ENCODE data around the gene CYB5A.

Gene CYB5A

GRCh38 chr18:74277296-74277695, 14.5 kb downstream of the CYB5A start:
- no peak for DNase-seq (ENCODE audit: low spot score)

DNA sequence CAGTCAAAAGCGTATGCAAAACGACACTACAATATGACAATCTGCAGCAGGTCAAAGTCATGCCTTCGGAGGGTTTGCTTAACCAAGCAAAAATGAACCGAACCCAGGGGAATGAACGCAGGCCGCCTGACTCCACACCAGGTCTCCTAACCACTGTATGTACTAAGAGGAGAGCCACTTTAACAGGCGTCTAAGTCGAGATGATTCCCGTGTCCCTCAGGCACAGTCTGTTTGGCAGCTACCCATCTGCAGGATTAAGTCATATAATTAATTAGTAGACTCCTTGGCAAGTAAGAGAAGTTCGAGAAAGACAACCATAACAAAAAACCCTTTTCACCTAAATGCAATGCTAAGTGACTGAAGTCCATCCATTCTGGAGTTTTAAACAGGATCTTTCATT, 15.2 kb downstream of the CYB5A start:
- no peak for DNase-seq (ENCODE audit: low spot score)

DNA sequence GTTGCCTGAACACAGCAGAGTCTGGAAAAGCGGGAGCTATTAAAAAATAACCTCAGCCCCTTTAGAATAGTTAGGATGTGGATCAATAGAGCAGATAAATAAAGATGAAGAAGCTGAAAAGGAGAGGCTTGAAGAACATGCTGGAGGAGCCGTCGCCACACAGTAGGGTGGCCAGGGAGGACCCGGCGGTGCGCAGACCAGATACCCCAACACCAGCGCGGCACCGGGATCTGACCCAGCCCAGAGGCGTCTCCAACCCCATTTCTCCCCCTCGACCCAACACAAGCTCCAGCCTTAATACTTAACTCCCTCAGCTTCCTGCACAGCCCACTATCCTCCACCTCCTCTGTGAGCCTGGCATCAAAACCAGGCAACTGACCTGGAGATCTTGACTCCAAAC, 16.0 kb downstream of the CYB5A start:
- DNase-seq (ENCODE audit: low spot score): no peak

DNA sequence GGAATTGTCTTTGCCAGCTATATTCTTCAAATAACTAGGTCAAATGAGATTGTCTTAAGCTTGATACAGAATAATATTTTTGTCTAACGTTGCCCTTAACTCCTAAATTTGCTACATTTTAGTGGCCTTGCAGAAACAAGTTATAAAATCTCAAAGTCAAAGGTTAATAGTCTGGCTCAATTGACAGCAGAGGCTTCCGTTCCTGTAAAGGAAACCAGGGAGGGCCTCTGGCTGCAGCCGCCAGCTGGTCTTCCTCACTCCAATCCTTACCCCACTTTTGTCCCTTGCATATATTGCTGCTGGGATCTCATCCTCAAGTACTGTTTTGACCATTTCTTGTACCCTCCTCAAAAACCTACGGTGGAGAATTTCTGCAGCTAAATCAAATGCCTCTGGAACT, 17.1 kb downstream of the CYB5A start:
- DNase-seq (ENCODE audit: low spot score): no peak

GRCh38 chr18:74273394-74273793, 18.4 kb downstream of the CYB5A start:
- DNase-seq (ENCODE audit: low spot score): no peak

- DNase-seq (ENCODE audit: low spot score): no peak
Measured at GRCh38 chr18:74271635-74272034, 20.1 kb downstream of the CYB5A start.

DNA sequence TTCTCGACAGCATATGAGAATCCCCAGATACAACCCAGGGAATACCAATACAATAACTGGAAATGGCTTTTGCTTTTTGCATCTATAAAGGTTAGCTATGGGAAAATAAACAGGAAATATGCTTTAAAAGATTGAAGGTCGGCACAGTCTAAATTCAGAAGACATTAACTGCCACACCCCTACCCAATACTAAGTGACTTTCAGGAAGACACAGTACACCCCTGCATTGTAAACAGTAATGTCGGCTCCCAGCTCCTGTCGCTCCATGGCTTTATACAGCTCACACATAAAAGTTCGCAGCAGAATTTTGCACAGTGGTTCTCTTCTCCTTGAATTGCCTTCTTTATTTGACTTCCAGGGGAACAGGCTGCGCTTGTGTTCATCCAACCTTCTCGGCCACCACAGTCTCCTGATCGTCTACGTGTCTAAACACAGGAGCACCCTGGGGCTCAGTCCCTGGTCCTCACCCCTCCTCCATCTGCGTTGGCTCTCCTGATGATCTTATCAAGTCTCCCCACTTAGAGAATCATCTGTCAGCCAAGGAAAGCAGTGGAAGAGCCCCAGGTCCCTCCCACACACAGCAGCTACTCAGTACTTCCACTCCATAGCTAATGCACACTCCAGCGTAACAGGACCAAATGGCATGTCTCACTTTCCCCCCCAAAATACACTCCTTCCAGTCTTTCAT, 22.7 kb downstream of the CYB5A start:
- no peak for DNase-seq (ENCODE audit: low spot score)

- no peak for DNase-seq (ENCODE audit: low spot score)
Measured at GRCh38 chr18:74268175-74268574, 23.6 kb downstream of the CYB5A start.

- DNase-seq (ENCODE audit: low spot score): no peak
Measured at GRCh38 chr18:74266161-74266560, 25.6 kb downstream of the CYB5A start.

DNA sequence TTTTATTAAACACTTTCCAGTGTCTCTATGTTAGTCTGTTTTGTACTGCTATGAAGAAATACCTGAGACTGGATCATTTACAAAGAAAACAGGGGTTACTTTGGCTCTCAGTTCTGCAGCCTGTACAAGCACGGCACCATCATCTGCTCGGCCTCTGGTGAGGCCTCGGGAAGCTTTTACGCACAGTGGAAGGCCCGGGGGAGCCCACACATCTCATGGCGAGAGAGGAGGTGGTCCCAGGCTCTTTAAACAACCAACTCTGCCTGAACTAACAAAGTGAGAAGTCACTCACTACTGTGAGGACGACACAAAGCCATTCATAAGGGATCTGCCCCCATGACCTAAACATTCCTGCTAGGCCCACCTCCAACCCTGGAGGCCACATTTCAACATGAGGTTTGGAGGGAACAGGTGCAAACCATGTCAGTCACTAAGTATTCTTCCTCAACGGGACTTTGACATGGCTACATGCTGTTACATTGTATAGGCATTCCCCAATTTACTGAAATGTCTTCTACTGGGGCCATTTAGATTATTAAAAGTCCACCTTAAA, 26.1 kb downstream of the CYB5A start:
- no peak for DNase-seq (ENCODE audit: low spot score)

GRCh38 chr18:74264303-74265020, 27.3 kb downstream of the CYB5A start:
- no peak for DNase-seq (ENCODE audit: low spot score)

- no peak for DNase-seq (ENCODE audit: low spot score)
Measured at GRCh38 chr18:74261053-74261713, 30.6 kb downstream of the CYB5A start.

DNA sequence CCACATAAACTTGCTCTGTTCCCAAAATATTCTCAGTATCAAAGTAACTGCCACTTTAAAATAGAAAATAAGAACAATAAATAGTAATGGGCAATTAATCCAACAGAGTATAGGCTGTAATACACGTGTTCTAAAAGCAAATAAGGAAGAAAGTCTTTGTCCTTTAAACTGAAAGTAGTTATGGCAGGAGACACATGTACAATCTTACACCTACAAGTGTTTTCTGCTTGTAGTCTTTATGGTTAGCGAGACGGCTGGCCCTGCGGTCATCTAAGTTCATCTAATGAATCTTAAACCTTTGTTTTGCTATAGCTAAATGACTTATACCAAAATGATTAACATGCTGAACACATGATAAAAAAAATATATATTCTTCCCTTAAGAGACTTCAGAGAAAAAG, 32.4 kb downstream of the CYB5A start:
- no peak for DNase-seq (ENCODE audit: low spot score)

DNA sequence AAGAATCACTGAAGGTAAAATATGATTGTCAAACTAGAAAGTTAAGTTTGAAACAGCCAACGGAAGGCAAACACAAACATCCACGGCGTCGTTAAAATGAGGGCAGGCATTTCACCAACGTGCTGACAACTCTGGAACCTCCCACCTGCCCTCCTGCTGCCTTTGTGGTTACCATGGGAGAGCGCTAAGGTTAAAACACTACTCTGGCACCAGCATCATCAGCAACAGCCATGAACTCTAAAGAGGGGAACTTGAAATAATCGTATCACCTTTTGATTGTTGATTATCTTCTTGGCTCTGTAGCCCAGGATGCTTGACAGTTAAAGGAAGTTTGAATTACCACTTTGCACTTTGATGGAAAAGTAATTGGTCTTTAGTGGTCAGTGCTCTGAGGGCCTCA, 34.7 kb downstream of the CYB5A start:
- DNase-seq (ENCODE audit: low spot score): no peak

DNA sequence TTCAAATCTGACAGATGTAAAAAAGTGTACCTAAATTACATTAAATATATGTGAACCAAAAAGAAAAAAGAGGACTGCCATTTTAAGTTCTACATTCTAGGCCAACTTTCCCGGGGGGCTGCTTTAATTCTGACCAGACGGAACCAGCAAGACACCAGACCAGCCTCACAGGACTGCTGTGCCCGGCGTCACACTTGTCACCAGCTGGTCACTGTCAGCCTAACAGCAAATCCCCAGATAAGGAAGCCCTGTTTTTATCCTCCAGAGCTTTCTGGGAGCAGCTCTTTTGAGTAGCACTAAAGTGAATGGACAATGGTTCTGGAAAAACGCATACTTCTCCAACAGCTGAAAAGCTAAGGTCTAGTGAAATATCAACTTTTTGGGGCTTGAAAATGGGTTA, 35.6 kb downstream of the CYB5A start:
- DNase-seq (ENCODE audit: low spot score): no peak

GRCh38 chr18:74255131-74255616, 36.6 kb downstream of the CYB5A start:
- no peak for DNase-seq (ENCODE audit: low spot score)

DNA sequence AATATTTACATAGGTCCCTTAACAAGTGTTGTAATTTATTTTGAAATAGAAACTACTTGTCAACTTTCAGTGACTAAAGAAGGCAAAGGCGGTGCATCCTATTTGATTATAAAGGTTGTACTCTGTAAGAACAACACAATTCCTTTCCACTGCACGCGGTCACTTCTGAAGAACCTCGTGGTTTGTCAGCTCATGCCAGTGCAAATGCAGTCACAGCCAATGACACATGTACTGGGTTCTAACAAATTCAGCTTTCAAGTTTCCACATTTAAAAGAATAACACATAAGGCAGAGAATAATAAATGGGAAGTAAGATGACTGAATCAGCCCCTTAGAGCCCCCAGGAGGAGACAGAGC, 39.7 kb downstream of the CYB5A start:
- DNase-seq (ENCODE audit: low spot score): peak; percentile 33

GRCh38 chr18:74251297-74252038, 40.3 kb downstream of the CYB5A start:
- no peak for DNase-seq (ENCODE audit: low spot score)

DNA sequence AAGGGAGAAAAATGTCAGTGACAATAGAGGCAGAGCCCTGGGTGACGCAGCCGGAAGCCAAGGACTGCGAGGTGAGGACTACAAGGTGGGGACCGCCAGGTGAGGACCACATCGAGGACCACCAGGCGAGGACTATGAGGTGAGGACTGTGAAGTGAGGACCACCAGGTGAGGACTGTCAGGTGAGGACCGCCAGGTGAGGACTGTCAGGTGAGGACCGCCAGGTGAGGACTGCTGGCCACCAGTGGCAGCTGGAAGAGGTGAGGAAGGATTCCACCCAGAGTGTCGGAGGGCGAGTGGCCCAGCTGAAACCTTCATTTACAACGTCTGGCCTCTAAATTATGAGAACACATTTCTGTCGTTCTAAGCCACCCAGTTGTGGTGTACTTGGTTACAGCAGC, 41.6 kb downstream of the CYB5A start:
- DNase-seq (ENCODE audit: low spot score): no peak

DNA sequence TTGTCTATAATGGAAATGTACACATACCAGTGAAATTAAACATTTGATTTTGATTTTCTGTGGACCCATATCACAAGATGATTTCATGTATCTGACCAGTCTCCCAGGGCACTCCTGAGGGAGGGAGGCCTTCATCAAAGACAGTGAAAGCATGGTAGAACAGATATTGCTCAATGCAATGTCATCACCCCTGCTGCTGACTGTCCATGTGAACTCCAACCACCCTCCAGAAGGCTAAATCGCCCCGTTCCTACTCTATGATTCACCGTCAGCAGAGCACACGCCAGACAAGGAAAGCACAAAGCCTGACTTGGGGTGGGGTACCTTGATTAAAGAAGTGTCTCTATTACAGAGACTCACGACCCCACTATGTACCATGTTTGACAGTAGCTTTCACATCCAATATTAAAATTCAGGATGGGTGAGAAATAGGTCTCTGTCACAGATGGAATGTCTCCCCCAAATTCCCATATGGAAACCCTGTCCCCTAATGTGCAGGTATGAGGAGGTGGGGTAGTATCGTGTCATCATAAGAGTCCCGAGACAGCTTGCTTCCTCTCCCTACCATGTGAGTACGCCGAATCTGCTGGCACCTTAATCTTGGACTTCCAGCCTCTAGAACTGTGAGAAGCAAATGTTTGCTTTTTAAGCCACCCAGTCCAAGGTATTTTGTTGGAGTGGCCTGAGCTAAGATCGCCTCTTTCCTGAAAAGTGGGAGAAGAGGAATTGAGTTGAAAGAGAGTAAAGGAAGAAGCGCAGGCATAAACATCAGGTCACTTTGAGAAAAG, 42.4 kb downstream of the CYB5A start:
- no peak for DNase-seq (ENCODE audit: low spot score)

DNA sequence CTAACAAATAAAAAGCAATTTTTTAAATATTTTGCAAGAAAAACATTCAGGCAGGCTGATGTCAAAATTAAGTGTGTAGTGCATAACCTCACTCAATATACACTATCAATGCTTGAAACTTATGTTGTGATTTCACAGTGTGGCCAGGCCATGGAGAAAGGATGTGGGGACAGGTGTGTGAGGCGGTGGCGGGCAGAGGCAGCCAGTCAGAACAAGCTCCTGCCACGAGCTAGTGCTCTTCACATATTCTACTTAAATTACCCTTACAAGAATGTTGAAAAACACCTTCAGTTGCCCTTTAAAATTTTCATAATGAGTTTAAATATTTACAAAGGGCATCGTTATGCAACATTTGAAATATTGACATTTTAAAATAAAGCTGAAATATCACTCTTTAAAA, 43.2 kb downstream of the CYB5A start:
- DNase-seq (ENCODE audit: low spot score): peak; percentile 32
